Liver (tissue), 9 donors: Measurements from ENCODE around the gene FTCD. TPM values are rescaled to one million over a fixed set of nuclear protein-coding genes. Genes with fewer than 3 reads are reported as not detected.
A peak's percentile ranks its signal among the peaks of the same experiment; 100 is the strongest.

ENCODE experiments used
- DNase-seq: peaks from one replicate; pipeline ENCODE4 v3.0.0-alpha.2; 2017; ENCODE audit warnings: low spot score
- H3K27ac ChIP-seq, 2 donors: one replicate each; pipeline ENCODE4 v1.7.0; 2013; ENCODE audit warnings: inconsistent platforms in 2 of 2, low read length in 2 of 2, control low read depth in 1 of 2, low read depth in 1 of 2, mild to moderate bottlenecking in 1 of 2
- H3K27me3 ChIP-seq, 4 donors: one replicate each; pipeline versions ENCODE4 v1.6.1 to v1.7.0; 2013; ENCODE audit warnings: low read length in 3 of 4, inconsistent platforms in 1 of 4, mild to moderate bottlenecking in 1 of 4, moderate library complexity in 1 of 4; ENCODE audit not compliant: control insufficient read depth in 4 of 4, insufficient read depth in 4 of 4
- H3K36me3 ChIP-seq, 4 donors: one replicate each; pipeline versions ENCODE4 v1.6.1 to v1.7.0; 2013; ENCODE audit warnings: low read length in 3 of 4, mild to moderate bottlenecking in 3 of 4, low read depth in 1 of 4, moderate library complexity in 1 of 4; ENCODE audit not compliant: control insufficient read depth in 4 of 4, insufficient read depth in 3 of 4
- H3K4me1 ChIP-seq, 4 donors: one replicate each; pipeline versions ENCODE4 v1.6.1 to v1.7.0; 2013; ENCODE audit warnings: low read length in 3 of 4, mild to moderate bottlenecking in 3 of 4, moderate library complexity in 1 of 4; ENCODE audit not compliant: control insufficient read depth in 4 of 4, insufficient read depth in 4 of 4
- H3K4me3 ChIP-seq, 3 donors: one replicate each; pipeline versions ENCODE4 v1.6.1 to v1.7.0; 2013; ENCODE audit warnings: low read length in 3 of 3, control low read depth in 1 of 3, low read depth in 1 of 3, mild to moderate bottlenecking in 1 of 3
- H3K9ac ChIP-seq, 2 donors: one replicate each; pipeline ENCODE4 v1.7.0; 2013; ENCODE audit warnings: low read length in 2 of 2, mild to moderate bottlenecking in 2 of 2, moderate library complexity in 2 of 2, control low read depth in 1 of 2, low read depth in 1 of 2
- H3K9me3 ChIP-seq, 4 donors: one replicate each; pipeline versions ENCODE4 v1.6.1 to v1.7.0; 2013; ENCODE audit warnings: low read length in 3 of 4; ENCODE audit not compliant: control insufficient read depth in 4 of 4
- ATF3 ChIP-seq: IDR thresholded peaks from 2 replicates; pipeline ENCODE4 v1.6.1; 2016; ENCODE audit warnings: antibody characterized with exemption
- CTCF ChIP-seq: fragments of 150-350 bp; IDR thresholded peaks from 2 replicates; pipeline ENCODE4 v1.5.1; 2017; ENCODE audit warnings: improper control_type of control experiment, low read depth, low read length; ENCODE audit not compliant: missing input control
- EGR1 ChIP-seq, 2 donors: IDR thresholded peaks; 2 replicates each; pipeline ENCODE4 v1.6.1; 2016 to 2018; ENCODE audit warnings: antibody characterized with exemption in 2 of 2, low read depth in 2 of 2
- FOXA1 ChIP-seq: IDR thresholded peaks from 2 replicates; pipeline ENCODE4 v1.6.1; 2016; ENCODE audit warnings: antibody characterized with exemption
- FOXA2 ChIP-seq: IDR thresholded peaks from 2 replicates; pipeline ENCODE4 v1.6.1; 2016; ENCODE audit warnings: antibody characterized with exemption
- GABPA ChIP-seq, 2 donors: IDR thresholded peaks in 1 of 2; conservative IDR thresholded peaks in 1 of 2; 2 replicates each; pipeline ENCODE4 v1.6.1; 2016; ENCODE audit warnings: antibody characterized with exemption in 2 of 2, mild to moderate bottlenecking in 1 of 2, moderate library complexity in 1 of 2
- HNF4A ChIP-seq, 2 donors: conservative IDR thresholded peaks; 2 replicates each; pipeline ENCODE4 v1.6.1; 2016; ENCODE audit warnings: antibody characterized with exemption in 2 of 2, mild to moderate bottlenecking in 2 of 2
- HNF4G ChIP-seq: IDR thresholded peaks from 2 replicates; pipeline ENCODE4 v1.6.1; 2016; ENCODE audit warnings: antibody characterized with exemption
- JUND ChIP-seq, 2 donors: IDR thresholded peaks; 2 replicates each; pipeline ENCODE4 v1.6.1; 2016; ENCODE audit warnings: antibody characterized with exemption in 2 of 2
- NR2F2 ChIP-seq: IDR thresholded peaks from 2 replicates; pipeline ENCODE4 v1.6.1; 2016; ENCODE audit warnings: antibody characterized with exemption
- RAD21 ChIP-seq, 2 donors: IDR thresholded peaks; 2 replicates each; pipeline ENCODE4 v1.6.1; 2016; ENCODE audit warnings: antibody characterized with exemption in 2 of 2, mild to moderate bottlenecking in 2 of 2
- REST ChIP-seq: IDR thresholded peaks from 2 replicates; pipeline ENCODE4 v1.6.1; 2016; ENCODE audit warnings: antibody characterized with exemption, mild to moderate bottlenecking
- RXRA ChIP-seq, 2 donors: IDR thresholded peaks; 2 replicates each; pipeline ENCODE4 v1.6.1; 2017 to 2018; ENCODE audit warnings: antibody characterized with exemption in 2 of 2, mild to moderate bottlenecking in 1 of 2
- SP1 ChIP-seq: IDR thresholded peaks from 2 replicates; pipeline ENCODE4 v1.6.1; 2018; ENCODE audit warnings: antibody characterized with exemption, mild to moderate bottlenecking
- TAF1 ChIP-seq: conservative IDR thresholded peaks from 2 replicates; pipeline ENCODE4 v1.6.1; 2016; ENCODE audit warnings: antibody characterized with exemption, mild to moderate bottlenecking
- YY1 ChIP-seq: IDR thresholded peaks from 2 replicates; pipeline ENCODE4 v1.6.1; 2016; ENCODE audit warnings: antibody characterized with exemption, mild to moderate bottlenecking
- ZBTB33 ChIP-seq: IDR thresholded peaks from 2 replicates; pipeline ENCODE4 v1.6.1; 2016; ENCODE audit warnings: antibody characterized with exemption
- WGBS: extraction: QIAGEN DNeasy Blood & Tissue Kit; methylation state at CpG from one replicate; pipeline ENCODE4 v1.1.7; 2013; 5-methylcytosine and 5-hydroxymethylcytosine counted together
- polyA plus RNA-seq, 2 donors: library from polyadenylated mRNA; stranded (reverse) in 1 of 2; unstranded in 1 of 2; fragments of 200-250 nt in 1 of 2; fragments of >200 nt in 1 of 2; fragmentation: Nextera tagmentation in 1 of 2; extraction: Ambion mirVana in 1 of 2; gene quantifications; one replicate each; pipeline versions ENCODE4 v1.2.1 to v1.2.3, GENCODE V29; 2013 to 2015
- total RNA-seq, 2 donors: library from RNA; depleted of rRNA; stranded (reverse); fragments of >200 nt; gene quantifications; one replicate each; pipeline ENCODE4 v1.2.3, GENCODE V29; 2014
- TF ChIP-seq, protein P1 (sequence below): IDR thresholded peaks from 2 replicates; pipeline ENCODE4 v1.6.1; 2016; ENCODE audit warnings: antibody characterized with exemption
- donor health status: healthy.
- donor health status: healthy.
- donor health status: healthy.
- donor health status: healthy.
- donor health status: healthy.

FTCD gene
- total and polyA plus RNA-seq, 4 donors, result 130 to 182 (median 173) TPM

- no peak overlapping the region for H3K9ac ChIP-seq
- peak; percentile 27 for DNase-seq
- H3K27ac ChIP-seq, result no peak overlapping the region
- no peaks in the 10 kb centered on the region for H3K27me3 ChIP-seq
- peaks cover 2 to 15% (median 7%) of the 10 kb centered on the region in 4 donors for H3K4me1 ChIP-seq
- TF ChIP-seq FOXA2, result no peak
- no peak for TF ChIP-seq HNF4G
- TF ChIP-seq GABPA (IDR thresholded peaks at IDR 0.05 in 1 of 2, conservative IDR thresholded peaks at IDR 0.05 in 1 of 2), result no peak
- TF ChIP-seq EGR1 (IDR thresholded peaks at IDR 0.05; ENCODE audit: low read depth in 2 of 2), result no peak
- no peak overlapping the region for H3K4me3 ChIP-seq
- no peaks in the 10 kb centered on the region for H3K9me3 ChIP-seq
- H3K36me3 ChIP-seq, result no peaks in the 10 kb centered on the region
- WGBS, result 97% methylated on average over 12 of the region's 12 CpGs
These were observed 4.0 kb upstream of the FTCD start for GRCh38 chr21:46159390-46159789.

DNA sequence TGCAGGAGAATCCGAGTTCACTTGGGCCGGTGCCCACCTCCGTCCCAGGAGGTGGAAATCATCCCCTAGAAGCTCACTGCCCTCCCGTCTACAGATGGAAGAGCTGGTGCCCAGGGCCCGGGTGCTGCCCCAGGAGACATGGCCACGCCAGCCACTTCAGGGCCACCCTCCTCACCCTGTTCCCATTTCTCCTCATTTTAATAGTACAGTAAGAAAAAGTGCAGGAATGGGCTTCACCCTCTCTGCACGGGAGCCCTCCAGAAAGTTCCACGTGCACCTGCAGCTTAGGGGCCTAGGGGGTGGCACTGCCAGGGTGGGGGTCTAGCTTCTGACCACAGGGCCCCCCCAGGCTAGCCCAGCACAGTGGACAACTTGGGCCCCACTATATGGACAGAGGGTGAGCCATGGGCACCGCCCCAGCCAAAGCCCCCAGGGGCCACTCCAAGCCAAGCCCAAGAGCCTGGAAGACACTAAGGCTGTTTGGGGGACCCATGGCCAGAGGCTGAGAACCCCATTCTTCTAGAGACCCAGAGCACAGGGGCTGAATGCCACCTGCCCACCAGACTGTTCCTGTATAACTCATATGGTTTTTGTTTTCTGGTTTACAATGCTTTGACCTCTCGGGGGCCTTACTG is 3.4 kb upstream of the FTCD start:
- TF ChIP-seq EGR1 (IDR thresholded peaks at IDR 0.05; ENCODE audit: low read depth in 2 of 2) (no peak), NR2F2 (no peak), RXRA (IDR thresholded peaks at IDR 0.05) (no peak), FOXA2 (no peak), SP1 (no peak), FOXA1 (no peak), HNF4G (no peak), TAF1 (no peak), REST (no peak), RAD21 (IDR thresholded peaks at IDR 0.05) (no peak), GABPA (IDR thresholded peaks at IDR 0.05 in 1 of 2, conservative IDR thresholded peaks at IDR 0.05 in 1 of 2) (no peak), YY1 (no peak), ATF3 (no peak), HNF4A (conservative IDR thresholded peaks at IDR 0.05) (no peak), JUND (IDR thresholded peaks at IDR 0.05) (no peak), CTCF (no peak), ZBTB33 (no peak)
- TF ChIP-seq, protein P1, sequence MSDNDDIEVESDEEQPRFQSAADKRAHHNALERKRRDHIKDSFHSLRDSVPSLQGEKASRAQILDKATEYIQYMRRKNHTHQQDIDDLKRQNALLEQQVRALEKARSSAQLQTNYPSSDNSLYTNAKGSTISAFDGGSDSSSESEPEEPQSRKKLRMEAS, result no peak
- Histone ChIP-seq H3K27me3 (no peaks in the 10 kb centered on the region), H3K9ac (no peak overlapping the region), H3K9me3 (no peaks in the 10 kb centered on the region), H3K4me1 (peaks cover 2 to 17% (median 7%) of the 10 kb centered on the region in 4 donors), H3K36me3 (peaks cover 0 to 3% (median 0%) of the 10 kb centered on the region in 4 donors), H3K4me3 (no peak overlapping the region), H3K27ac (no peak overlapping the region)
- peak; percentile 21 for DNase-seq
- WGBS, result 96% methylated on average over 10 of the region's 10 CpGs
